Glutamatergic neuron (in vitro differentiated cells): ENCODE measurements around the gene MTNR1B. TPM values are rescaled to one million over a fixed set of nuclear protein-coding genes. Genes with fewer than 3 reads are reported as not detected.

Source experiments
- DNase-seq: peaks from one replicate; pipeline ENCODE4 v3.0.0; 2022
- H3K27ac Mint-ChIP-seq: one replicate; pipeline ENCODE4 v1.8.0; 2020; ENCODE audit warnings: mild to moderate bottlenecking, mixed read lengths, inconsistent platforms; ENCODE audit not compliant: unreplicated experiment
- H3K27me3 Mint-ChIP-seq: one replicate; pipeline ENCODE4 v1.8.0; 2020; ENCODE audit warnings: mild to moderate bottlenecking, moderate library complexity, mixed read lengths, inconsistent platforms; ENCODE audit not compliant: unreplicated experiment
- H3K36me3 Mint-ChIP-seq: one replicate; pipeline ENCODE4 v1.8.0; 2020; ENCODE audit warnings: mild to moderate bottlenecking, mixed read lengths, inconsistent platforms; ENCODE audit not compliant: unreplicated experiment
- H3K4me1 Mint-ChIP-seq: one replicate; pipeline ENCODE4 v1.8.0; 2020; ENCODE audit warnings: mild to moderate bottlenecking, low read depth, mixed read lengths, inconsistent platforms; ENCODE audit not compliant: unreplicated experiment
- H3K4me3 Mint-ChIP-seq: one replicate; pipeline ENCODE4 v1.8.0; 2020; ENCODE audit warnings: mild to moderate bottlenecking, mixed read lengths, inconsistent platforms; ENCODE audit not compliant: unreplicated experiment
- H3K9me3 Mint-ChIP-seq: one replicate; pipeline ENCODE4 v1.8.0; 2020; ENCODE audit warnings: mild to moderate bottlenecking, moderate library complexity, mixed read lengths, inconsistent platforms; ENCODE audit not compliant: unreplicated experiment
- CTCF ChIP-seq: fragments of 200-600 bp; sonication (generic); IDR thresholded peaks from one replicate; pipeline ENCODE4 v1.5.0; 2021; ENCODE audit not compliant: partially characterized antibody, unreplicated experiment
- total RNA-seq: library from RNA; stranded (reverse); fragmentation: NEBNext Ultra II Directional; extraction: Animal tissue kit (Norgen Biotek cat#: 25700); gene quantifications from one replicate; pipeline ENCODE4 v1.2.1, GENCODE V29; 2021; ENCODE audit not compliant: unreplicated experiment

The MTNR1B gene
- total RNA-seq, 1 donor from 2014 or later = not detected

GRCh38 chr11:92931746-92932422 is 37.6 kb upstream of the MTNR1B start:
- H3K4me3 Mint-ChIP-seq = no peak overlapping the region
- peaks cover 4% of the 10 kb centered on the region for H3K9me3 Mint-ChIP-seq
- no peaks in the 10 kb centered on the region for H3K36me3 Mint-ChIP-seq
- H3K27ac Mint-ChIP-seq = no peak overlapping the region
- H3K27me3 Mint-ChIP-seq = peaks cover 5% of the 10 kb centered on the region
- no peak for DNase-seq
- TF ChIP-seq CTCF = no peak
- H3K4me1 Mint-ChIP-seq = no peaks in the 10 kb centered on the region

DNA sequence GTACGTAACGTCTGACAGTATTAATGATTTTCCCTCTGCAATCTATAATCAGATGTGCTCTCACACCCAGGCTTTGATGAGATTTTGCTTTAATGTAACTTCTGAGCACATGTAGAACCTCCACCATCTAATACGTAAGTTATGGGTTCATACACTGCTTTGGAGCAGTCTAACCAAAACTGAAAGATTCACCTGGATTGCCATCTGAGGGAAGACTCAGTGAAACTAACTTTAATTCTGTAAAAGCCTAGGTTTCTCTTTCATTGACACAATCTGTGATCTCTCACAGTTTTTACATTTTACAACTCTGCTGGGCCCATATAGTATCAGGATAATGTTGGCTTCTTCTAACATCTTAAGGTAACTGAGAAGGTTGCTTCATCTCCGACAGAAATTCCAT is 30.1 kb upstream of the MTNR1B start:
- Mint-ChIP-seq H3K4me1 (no peaks in the 10 kb centered on the region), H3K9me3 (no peaks in the 10 kb centered on the region), H3K4me3 (no peak overlapping the region), H3K27me3 (peaks cover 4% of the 10 kb centered on the region), H3K27ac (no peak overlapping the region), H3K36me3 (peaks cover 4% of the 10 kb centered on the region)
- no peak for DNase-seq
- TF ChIP-seq CTCF = no peak

DNA sequence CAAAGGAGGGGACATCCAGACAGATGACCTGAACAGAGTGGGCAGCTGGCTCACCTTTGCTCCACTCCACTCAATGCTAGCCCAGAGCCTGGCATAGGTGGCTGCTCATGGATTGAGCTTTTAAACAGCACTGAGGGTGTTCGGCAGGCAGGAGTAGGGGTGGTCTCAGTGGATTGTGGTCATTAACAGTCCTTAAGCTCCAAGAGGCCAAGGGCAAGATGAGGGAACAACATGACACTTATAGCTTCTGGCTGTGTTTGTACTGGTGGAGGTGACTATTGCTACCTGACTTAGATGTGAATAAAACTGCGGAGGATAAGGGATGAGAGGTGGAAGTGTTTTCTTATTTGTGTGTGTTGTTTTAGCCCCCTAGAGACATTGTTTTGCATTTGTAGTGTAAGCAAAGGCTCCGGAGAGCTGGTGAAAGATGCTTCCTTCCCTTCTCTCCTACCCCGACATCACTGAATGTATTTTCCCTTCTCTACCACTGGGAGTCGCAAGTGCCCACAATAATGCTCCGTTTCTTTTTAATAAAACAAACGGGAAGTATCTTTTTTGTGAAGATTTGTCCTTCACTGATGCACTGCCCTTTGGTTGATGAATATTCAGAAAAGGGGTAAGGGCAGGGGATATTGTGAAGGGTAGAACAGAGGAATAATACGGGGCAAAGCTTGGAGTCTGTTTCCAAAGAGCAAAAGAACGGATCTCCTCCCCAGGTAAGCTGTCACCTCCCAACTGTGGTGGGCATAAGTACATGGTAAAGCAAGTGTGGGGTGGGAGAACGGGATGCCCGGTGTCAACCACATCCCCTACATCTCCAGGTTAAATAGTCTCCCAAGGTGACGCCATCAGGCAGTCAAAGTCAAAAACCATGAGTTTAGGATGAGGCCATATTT is 27.5 kb upstream of the MTNR1B start:
- TF ChIP-seq CTCF = peak; percentile 79
- Mint-ChIP-seq H3K4me3 (no peak overlapping the region), H3K4me1 (no peaks in the 10 kb centered on the region), H3K9me3 (no peaks in the 10 kb centered on the region), H3K27ac (no peak overlapping the region), H3K27me3 (no peaks in the 10 kb centered on the region), H3K36me3 (peaks cover 15% of the 10 kb centered on the region)
- no peak for DNase-seq

GRCh38 chr11:92946707-92947106 is 22.7 kb upstream of the MTNR1B start:
- H3K9me3 Mint-ChIP-seq = peaks cover 2% of the 10 kb centered on the region
- TF ChIP-seq CTCF = no peak
- H3K4me1 Mint-ChIP-seq = no peaks in the 10 kb centered on the region
- no peaks in the 10 kb centered on the region for H3K27me3 Mint-ChIP-seq
- peaks cover 38% of the 10 kb centered on the region for H3K36me3 Mint-ChIP-seq
- no peak overlapping the region for H3K4me3 Mint-ChIP-seq
- DNase-seq = no peak
- no peak overlapping the region for H3K27ac Mint-ChIP-seq

- Mint-ChIP-seq H3K4me1 (no peaks in the 10 kb centered on the region), H3K9me3 (peaks cover 2% of the 10 kb centered on the region), H3K4me3 (no peak overlapping the region), H3K36me3 (peaks cover 38% of the 10 kb centered on the region), H3K27ac (no peak overlapping the region), H3K27me3 (no peaks in the 10 kb centered on the region)
- no peak for TF ChIP-seq CTCF
- DNase-seq = no peak
Measured at GRCh38 chr11:92948116-92948515, 21.3 kb upstream of the MTNR1B start.
